Measurements from ENCODE around the gene NRG4.

NRG4 gene

GRCh38 chr15:76034111-76034510 is 21.9 kb upstream of the NRG4 start:
- Histone ChIP-seq H3K9me2 (replicated peaks; ENCODE audit: insufficient read depth, low read length) (no peaks in the 10 kb centered on the region), H3K4me3 (ENCODE audit: low read length) (no peak overlapping the region), H4K20me1 (ENCODE audit: insufficient read depth, low read length) (no peaks in the 10 kb centered on the region), H3K4me1 (ENCODE audit: low read length) (no peaks in the 10 kb centered on the region), H3K9me3 (replicated peaks; ENCODE audit: insufficient read depth, low read length) (no peaks in the 10 kb centered on the region), H3K4me2 (ENCODE audit: low read depth, low read length) (no peak overlapping the region), H3K27ac (ENCODE audit: low read length) (no peak overlapping the region), H2AFZ (ENCODE audit: low read length) (no peak overlapping the region), H3K79me2 (ENCODE audit: low read length) (no peaks in the 10 kb centered on the region), H3K36me3 (replicated peaks; ENCODE audit: insufficient read depth, low read length) (no peaks in the 10 kb centered on the region), H3K9ac (ENCODE audit: low read length) (no peak overlapping the region), H3K27me3 (replicated peaks; ENCODE audit: insufficient read depth, low read length) (no peaks in the 10 kb centered on the region), H3F3A (ENCODE audit: insufficient read depth, low read length) (no peaks in the 10 kb centered on the region)
- DNase-seq, result no peak
- TF ChIP-seq EZH2 (optimal IDR thresholded peaks at IDR 0.05; ENCODE audit: low read depth, low read length) (no peak), EZH2phosphoT487 (IDR thresholded peaks at IDR 0.05; ENCODE audit: low read length) (no peak), CTCF (IDR thresholded peaks at IDR 0.05; ENCODE audit: low read length) (no peak)

GRCh38 chr15:76033438-76033837 is 21.2 kb upstream of the NRG4 start:
- Histone ChIP-seq H3K4me3 (ENCODE audit: low read length) (no peak overlapping the region), H4K20me1 (ENCODE audit: insufficient read depth, low read length) (no peaks in the 10 kb centered on the region), H3K4me2 (ENCODE audit: low read depth, low read length) (no peak overlapping the region), H3F3A (ENCODE audit: insufficient read depth, low read length) (no peaks in the 10 kb centered on the region), H3K27ac (ENCODE audit: low read length) (no peak overlapping the region), H3K4me1 (ENCODE audit: low read length) (no peaks in the 10 kb centered on the region), H3K36me3 (replicated peaks; ENCODE audit: insufficient read depth, low read length) (no peaks in the 10 kb centered on the region), H3K27me3 (replicated peaks; ENCODE audit: insufficient read depth, low read length) (no peaks in the 10 kb centered on the region), H2AFZ (ENCODE audit: low read length) (no peak overlapping the region), H3K79me2 (ENCODE audit: low read length) (no peaks in the 10 kb centered on the region), H3K9ac (ENCODE audit: low read length) (no peak overlapping the region), H3K9me2 (replicated peaks; ENCODE audit: insufficient read depth, low read length) (no peaks in the 10 kb centered on the region), H3K9me3 (replicated peaks; ENCODE audit: insufficient read depth, low read length) (no peaks in the 10 kb centered on the region)
- no peak for TF ChIP-seq CTCF (IDR thresholded peaks at IDR 0.05; ENCODE audit: low read length)
- no peak for TF ChIP-seq EZH2phosphoT487 (IDR thresholded peaks at IDR 0.05; ENCODE audit: low read length)
- no peak for TF ChIP-seq EZH2 (optimal IDR thresholded peaks at IDR 0.05; ENCODE audit: low read depth, low read length)
- DNase-seq, result no peak

GRCh38 chr15:76032046-76032445 is 19.8 kb upstream of the NRG4 start:
- H3K9ac ChIP-seq (ENCODE audit: low read length), result no peak overlapping the region
- no peaks in the 10 kb centered on the region for H4K20me1 ChIP-seq (ENCODE audit: insufficient read depth, low read length)
- no peaks in the 10 kb centered on the region for H3K27me3 ChIP-seq (replicated peaks; ENCODE audit: insufficient read depth, low read length)
- no peaks in the 10 kb centered on the region for H3K79me2 ChIP-seq (ENCODE audit: low read length)
- H3K36me3 ChIP-seq (replicated peaks; ENCODE audit: insufficient read depth, low read length), result no peaks in the 10 kb centered on the region
- no peaks in the 10 kb centered on the region for H3K4me1 ChIP-seq (ENCODE audit: low read length)
- H3K4me3 ChIP-seq (ENCODE audit: low read length), result no peak overlapping the region
- no peak for DNase-seq
- H3F3A ChIP-seq (ENCODE audit: insufficient read depth, low read length), result no peaks in the 10 kb centered on the region
- H3K9me3 ChIP-seq (replicated peaks; ENCODE audit: insufficient read depth, low read length), result no peaks in the 10 kb centered on the region
- H3K9me2 ChIP-seq (replicated peaks; ENCODE audit: insufficient read depth, low read length), result no peaks in the 10 kb centered on the region
- TF ChIP-seq CTCF (IDR thresholded peaks at IDR 0.05; ENCODE audit: low read length) (no peak), EZH2 (optimal IDR thresholded peaks at IDR 0.05; ENCODE audit: low read depth, low read length) (no peak), EZH2phosphoT487 (IDR thresholded peaks at IDR 0.05; ENCODE audit: low read length) (no peak)
- H3K4me2 ChIP-seq (ENCODE audit: low read depth, low read length), result no peak overlapping the region
- no peak overlapping the region for H3K27ac ChIP-seq (ENCODE audit: low read length)
- no peak overlapping the region for H2AFZ ChIP-seq (ENCODE audit: low read length)
